Stimulated activated CD4-positive, alpha-beta T cell treated with anti-CD3 and anti-CD28 coated beads, Interleukin-15, amount 100 ng/mL, for 48 hours (primary cell): ENCODE results near the gene TMPRSS3.
"Not testable (repeated sequence)": the region's sequence is repeated elsewhere in the genome, so short reads cannot be mapped to it uniquely, and the experiment has no call there.

Experiments used
- DNase-seq, 2 donors: peaks; one replicate each; pipeline ENCODE4 v3.0.0-alpha.2; 2020; ENCODE audit warnings: low read depth in 2 of 2

The TMPRSS3 gene

DNA sequence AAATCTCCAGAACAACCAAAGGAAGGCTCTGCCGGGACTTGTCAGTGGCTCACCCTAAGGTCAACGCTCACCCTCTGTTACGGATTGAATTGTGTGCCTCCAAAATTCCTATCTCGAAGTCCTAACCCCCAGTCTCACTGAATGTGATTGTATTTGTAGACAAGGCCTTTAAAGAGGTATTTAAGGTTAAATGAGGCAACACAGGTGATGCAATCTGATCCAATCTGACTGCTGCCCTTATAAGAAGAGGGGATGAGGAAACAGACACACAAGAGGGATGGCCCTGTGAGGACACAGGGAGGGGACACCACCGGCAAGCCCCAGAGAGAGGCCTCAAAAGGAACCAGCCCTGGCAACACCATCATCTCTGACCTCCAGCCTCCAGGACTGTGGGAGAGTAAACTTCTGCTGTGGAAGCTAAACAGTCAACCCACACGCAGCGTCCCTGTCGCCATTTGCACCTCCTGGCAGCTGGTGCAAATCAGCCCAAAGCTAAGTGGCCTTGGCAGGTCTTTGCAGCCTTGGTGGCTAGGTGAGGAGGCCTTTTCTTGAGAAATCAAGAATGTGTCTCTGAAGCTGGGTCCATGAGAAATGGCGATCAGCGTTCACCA lies 32.1 kb upstream of the TMPRSS3 start:
- DNase-seq = no peak

DNA sequence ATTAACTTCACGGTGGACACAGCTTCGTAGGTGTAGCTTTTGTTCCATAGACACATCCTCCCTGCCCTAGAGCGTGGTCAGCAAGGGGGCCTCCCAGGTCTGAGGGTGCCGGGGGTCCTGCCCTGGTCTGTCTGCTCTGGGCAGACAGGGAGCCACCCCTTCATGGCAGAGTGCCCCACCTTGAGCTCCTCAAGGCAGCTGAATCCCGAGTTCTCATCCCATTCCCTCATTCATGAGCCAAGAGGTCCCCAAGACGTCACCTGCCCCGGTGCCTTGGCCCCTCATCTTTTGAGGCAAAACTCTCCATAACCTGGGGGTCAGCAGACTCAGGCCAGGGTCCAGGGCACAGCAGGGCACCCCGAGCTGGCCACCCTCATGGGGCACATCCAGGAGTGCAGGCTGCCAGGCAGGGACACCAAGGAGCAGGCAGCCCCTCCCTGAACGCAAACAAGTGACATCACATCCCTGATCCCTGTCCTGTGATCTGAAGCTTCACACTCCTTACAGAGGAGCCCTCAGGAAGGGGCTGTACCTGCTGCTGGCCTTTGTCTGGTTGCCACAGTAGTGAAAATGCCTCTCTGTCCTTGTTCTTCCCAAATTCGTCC lies 31.1 kb upstream of the TMPRSS3 start:
- DNase-seq = no peak

DNA sequence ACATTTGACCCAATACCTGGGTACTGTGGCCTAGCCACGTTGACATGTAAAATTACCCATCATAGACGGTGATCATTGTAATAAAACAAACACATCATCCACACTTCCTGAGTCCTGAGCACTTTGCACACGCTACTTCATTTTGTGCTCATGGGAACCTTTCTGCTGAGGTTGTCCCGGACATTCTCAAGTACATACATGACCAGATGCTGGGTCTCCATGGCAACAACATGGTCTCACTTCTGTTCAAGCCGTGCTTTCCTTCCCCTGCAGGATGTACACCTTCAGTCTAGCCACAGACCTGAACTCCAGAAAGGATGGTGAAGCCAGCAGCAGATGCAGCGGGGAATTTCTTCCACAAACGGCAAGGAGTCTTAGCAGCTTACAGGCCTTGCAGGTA lies 30.6 kb upstream of the TMPRSS3 start:
- no peak for DNase-seq

DNA sequence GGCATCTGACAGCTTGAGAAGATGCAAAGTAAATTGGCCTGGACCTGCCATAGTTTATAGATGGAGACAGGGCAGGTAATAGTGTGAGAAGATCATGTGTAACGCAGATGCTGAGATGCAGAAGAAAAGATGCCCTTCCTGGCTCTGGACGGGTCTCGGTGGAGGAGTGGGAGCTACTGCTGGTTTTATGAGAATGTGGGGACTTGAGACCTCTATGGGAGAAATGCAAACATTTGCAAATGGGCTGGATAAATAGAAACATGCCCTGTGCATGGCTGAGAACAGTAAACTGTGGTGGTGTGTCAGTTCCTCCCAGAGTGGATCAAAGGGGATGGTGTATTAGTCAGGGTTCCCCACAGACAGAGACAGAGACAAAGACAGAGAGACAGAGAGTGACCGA lies 29.7 kb upstream of the TMPRSS3 start:
- DNase-seq = no peak

DNA sequence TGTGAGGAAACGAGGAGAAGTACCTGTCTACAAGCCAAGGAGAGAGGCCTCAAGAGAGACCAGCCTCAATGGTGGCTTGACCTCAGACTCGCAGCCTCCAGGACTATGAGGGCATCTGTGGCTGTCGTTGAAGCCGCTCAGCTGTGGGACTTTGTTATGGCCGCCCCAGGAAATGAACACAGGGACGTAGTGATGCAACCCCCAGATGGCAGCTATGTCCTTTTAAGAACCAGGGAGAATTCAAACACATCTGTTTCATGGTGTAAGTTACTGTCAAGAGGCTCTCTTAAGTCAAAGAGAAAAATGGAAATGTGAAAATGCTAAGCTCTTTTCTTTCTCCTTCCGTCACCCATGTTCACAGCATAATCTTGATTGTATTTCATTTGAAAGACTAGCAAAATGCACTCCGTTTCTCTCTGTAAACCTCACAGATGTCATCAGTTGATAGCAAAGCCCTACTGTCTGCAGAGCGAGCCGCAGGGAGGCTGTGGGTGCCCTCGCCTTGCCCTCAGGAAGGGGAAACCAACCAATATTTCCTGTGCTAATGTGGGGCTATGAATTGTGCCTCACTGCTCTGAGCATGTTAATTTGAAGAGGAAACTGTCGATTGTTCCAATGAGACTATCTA lies 29.2 kb upstream of the TMPRSS3 start:
- DNase-seq = no peak

DNA sequence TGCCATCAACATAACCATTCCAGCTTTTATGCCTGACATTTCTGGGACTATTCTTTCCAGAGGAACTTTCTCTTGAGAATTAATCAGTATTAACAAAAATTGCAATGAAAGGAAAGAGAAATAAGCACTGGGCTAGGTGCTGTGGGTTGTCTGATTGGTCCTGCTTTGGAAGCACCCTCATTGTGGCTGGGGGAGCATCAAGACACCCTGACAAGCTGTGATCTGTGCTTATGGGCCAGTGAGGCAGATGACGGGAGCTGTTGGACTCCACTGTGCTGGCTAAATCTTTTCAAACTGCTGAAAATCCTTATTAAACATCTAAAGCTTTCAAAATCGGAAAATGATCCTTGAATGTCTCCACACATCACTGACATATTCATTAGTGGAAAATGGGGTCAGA lies 27.8 kb upstream of the TMPRSS3 start:
- no peak for DNase-seq

DNA sequence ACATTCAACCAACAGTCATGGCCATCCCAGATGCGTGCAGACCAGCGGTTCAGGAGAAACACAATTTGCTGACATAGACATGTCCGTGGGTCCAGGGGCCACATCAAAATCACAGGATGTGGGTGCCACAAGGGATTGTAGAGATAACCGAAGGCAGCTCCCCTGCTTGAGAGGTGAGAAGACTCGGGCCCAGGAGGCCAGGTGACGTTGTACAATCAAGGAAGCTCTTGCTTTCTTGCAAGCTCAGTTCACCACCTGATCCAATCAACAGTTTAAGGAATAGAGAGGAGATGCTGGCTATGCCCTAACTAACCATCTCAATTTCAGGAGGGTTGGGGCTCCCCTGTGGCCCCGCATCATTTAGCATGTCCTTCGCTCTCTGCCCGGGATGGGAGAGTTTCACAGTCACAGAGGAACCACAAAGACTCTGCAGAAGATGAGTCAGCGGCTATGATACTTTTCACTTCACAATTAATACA lies 27.4 kb upstream of the TMPRSS3 start:
- no peak for DNase-seq

DNA sequence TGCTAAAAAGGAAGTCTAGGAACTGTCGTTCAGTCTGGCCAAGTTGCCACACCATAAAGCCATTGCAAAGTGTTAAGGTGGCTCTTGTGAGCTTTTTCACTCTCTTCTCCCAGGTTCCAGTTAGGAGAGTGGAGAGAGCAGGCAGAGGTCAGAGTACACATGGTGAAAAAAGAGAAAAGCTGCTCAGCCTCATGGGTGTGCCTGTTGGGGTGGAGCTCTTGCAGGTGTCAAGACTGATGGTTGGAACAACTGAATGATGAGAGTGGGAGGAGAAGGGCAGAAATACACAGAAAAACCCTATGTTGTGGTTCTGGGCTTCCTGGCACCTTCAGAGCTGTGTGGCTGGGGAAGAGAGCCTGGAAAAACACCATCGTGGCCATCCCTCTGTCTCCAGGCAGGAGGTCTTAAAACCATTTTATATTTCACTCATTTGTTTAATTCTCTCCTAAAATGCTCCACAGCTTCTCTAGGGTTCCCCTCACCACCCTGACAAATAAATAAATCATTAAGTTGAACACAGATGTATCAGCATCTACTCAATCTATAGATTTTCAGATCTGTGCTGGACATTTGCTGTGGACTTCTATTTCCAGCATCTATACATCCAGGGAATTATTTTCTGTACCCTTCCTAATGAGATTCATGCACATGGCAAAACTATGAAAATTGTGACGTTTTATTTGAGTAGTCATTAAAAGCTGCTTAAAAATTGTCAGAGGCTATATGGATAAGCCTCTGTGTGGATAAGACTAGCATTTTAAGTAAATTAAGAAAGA lies 25.4 kb upstream of the TMPRSS3 start:
- DNase-seq = no peak

DNA sequence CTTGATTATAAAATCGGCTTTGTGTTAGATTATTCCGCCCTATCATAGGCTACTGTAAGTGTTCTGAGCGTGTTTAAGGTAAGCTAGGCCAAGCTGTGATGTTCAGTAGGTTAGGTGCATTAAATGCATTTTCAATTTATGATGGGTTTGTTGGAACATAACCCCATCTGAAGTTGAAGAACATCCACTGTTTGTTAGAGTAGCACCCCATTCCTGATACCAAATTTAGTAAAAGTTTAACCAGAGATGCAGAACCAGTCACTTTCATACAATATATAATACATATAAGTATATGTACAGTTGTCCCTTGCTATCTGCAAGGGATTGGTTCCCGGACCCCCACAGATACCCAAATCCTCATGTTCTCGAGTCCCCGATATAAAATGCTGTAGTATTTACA lies 24.0 kb upstream of the TMPRSS3 start:
- DNase-seq = no peak

DNA sequence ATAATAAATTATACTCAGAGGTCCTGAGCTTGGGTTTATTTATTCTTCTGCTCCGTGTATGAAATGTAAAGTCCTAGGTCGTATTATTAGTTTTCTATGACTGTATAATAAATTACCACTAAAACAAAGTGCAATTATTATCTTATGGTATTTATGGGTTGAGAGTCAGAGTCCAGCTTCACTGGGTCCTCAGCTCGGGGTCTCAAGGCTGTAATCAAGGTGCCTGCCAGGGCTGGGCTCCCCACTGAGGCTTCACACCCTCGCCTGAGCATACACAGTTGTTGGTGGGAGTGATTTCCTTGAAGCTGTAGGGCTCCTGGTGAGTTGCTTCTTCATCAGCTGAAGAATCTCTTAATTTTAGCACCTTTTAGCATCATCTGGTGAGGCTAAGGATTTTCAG lies 23.0 kb upstream of the TMPRSS3 start:
- no peak for DNase-seq

DNA sequence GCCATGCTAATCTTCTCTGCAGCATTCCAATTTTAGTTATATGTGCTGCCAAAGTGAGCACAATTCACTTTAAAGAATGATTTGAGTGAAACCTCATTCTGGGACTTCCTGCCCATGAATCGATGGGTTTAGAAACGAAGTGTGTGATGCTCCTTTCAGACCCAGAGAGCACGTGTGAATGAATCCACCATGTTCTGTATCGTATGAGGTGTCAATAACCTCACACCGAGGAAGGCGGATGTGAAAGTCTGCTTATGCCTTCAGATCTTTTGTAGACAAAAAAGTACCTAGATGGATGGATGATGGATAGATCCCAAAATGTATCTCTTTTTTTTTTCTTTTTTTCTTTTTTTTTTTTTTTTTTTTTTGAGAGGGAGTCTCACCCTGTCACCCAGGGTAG lies 21.7 kb upstream of the TMPRSS3 start:
- DNase-seq = no peak

DNA sequence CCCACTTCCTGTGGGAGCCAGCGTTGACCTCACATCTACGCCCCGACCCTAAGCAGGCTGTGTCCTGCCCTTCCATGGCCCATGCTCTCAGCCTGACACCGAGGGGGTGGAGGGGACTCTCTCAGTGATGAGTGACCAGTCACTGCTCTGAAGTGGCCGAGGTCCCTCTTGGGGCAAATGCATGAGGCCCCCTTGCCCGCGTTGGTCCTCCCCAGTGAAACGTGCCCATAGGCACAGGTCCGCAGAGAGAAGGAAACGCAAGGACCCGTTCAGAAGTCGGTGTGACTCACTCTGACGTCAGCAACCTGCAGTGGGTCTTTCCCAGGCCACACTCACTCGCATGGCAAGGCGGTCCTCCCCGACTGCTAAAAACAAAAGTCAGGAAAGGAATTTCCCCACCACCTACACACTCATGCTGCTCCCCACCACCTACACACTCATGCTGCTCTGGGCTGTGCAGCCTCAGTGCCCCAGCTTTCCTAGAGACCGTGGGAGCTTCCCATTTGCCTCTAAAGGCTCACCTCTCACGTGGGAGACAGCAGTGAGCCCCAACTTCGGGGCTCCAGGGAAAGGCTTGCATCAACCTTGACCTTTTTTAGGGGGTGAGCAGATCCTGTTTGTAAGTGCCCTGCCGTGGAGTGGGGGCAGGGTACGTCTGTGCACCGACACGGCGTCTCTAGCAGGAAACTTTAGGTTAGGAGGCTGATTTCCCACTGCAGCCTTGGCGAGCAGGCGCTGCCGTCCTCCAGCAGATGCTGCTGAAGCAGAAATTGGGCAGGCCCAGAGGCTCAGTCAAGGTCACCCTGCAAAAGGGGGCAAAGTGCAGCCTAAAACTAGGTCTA lies 19.3 kb upstream of the TMPRSS3 start:
- peak; percentile 95 to 96 for DNase-seq

DNA sequence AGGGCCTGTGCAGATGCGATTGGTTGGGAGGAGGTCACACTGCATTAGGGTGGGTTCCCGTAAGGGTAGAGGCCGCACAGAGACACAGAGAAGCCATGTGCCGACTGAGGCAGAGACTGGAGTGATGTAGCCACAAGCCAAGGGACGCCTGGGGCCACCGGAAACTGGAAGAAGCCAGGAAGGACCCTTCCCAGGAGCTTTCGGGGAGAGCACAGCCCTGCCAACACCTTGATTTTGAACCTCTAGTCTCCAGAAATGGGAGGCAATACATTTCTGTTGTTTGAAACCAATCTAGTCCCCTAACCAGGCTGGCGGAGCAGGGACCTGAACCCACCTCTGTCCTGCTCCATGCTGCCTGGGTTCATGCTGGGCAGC lies 18.7 kb upstream of the TMPRSS3 start:
- DNase-seq = no peak

DNA sequence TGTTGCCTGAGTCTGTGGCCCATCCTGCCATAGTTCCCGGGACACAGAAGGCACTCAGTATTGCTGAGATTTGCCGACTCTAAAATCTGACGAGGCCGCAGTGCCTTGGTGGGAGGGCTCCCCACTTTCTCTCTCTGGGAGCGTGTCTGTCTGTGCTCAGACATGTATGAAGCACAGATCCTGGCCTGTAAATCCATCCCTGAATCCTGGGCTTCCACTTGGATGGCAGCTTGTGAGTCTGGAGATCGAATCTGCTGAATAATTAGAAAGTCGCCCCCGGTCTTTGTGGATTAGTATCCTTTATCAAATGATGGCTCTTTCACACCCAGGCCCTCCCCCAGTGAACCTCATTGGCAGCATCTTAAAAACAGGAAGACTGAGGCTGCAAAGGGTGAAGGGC lies 18.2 kb upstream of the TMPRSS3 start:
- no peak for DNase-seq

DNA sequence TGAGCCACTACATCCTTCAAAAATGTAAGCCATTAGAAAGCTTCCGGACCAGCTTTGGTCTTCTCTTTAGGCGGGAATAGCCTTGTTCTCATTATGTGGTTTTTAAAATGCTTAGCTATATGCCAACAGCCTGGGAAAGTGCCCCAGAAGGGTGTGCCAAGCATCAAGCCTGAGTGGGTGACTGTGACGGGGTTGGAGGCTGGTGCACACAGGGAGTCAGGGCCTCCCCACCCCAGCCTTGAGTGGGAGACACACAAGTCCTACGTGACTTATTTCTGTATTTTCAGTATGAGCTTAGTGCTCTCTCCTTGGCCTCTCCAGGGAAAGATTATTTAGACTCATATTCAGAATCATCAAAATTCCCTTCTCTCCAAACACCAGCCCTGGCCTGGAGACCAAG lies 17.6 kb upstream of the TMPRSS3 start:
- DNase-seq = no peak

DNA sequence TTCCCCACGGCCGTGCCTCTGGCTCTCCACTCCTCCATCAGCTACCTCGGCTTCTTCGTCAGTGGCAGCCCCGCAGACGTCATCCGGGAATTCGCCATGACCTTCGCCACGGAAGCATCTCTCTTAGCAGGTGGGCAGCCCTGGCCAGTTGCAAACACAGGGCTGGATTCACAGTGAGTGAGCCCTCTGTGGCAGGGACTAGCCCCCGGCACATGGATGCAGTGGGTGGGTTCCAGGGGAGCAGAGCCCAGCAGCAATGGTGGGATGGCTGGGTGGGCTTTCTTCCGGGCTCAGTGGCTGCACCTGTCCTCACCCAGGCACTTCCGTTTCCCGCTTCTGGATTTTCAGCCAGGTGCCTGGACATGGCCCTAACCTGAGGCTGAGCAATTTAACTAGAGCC lies 17.2 kb upstream of the TMPRSS3 start:
- DNase-seq = no peak

DNA sequence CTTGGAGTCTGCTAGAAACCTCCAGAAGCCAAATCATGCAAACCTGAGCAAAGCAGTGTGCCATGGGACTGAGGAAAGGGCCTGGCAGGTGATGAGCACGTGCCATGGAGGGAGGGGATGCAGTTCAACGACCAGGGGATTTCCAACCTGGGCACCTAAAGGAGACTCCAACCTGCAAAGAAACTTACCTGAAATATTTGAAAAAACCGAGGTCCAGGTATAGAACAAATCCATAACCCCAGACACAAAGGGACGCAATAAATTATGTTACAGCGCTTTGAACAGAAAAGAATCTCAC lies 16.7 kb upstream of the TMPRSS3 start:
- no peak for DNase-seq

DNA sequence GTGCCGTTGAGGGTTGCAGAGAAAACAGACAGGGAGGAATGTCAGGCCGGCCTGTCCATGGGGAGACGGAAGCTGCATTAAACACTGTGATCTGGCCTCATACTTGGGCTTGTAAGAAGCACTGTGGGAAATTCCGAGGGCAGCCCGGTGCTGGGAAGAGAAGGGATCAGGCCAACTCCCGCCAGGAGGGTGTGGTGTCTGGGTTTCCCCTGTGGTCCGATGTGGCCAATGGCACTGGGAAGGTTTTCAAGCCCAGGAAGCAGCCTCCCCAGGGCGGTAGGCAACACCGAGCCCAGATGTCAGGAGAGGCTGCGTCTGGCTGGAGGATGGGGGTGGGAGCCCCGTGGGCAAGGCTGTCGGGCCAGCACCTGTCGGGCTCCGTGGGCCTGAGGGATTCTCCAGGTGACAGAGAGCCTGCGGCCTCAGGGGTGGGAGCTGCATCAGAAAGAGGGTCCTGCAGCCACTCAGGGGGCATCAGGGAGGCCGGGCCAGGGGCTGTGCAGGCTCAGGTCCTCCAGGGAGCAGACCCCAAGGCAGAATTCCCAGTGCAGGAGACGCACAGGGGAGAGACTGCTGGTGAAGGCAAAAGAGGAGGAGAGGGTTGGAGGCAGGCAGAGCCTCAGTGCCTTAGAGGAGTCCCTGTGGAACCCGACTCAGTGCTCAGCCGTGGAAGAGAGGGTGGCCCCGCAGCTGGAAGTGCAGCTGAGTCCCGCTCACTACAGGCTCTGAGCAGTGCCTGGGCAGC lies 16.2 kb upstream of the TMPRSS3 start:
- no peak for DNase-seq

DNA sequence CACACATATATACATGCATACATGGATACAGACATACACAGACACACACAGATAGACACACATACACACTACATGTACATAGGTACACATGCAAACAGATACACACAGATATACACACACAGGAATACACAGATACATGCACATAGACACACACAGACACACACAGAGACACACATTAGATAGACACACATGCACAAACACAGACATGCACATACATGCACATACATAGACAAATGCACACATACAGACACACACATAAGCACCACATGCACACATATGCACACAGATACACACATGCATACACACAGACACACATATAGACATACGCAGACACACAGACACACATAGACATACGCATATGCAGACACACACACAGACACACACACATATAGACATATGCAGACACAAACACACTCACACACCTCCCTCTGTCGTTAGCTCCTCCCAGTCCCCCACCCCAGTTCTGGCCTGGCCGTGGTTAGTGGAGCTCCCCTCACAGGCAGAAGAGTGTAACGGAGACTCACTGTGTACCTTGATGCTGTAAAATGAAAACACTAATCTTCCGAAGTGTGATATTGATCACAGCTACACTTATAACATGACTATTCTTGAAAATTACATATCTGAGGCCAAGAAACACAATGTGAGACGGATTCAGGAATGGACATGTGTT lies 15.5 kb upstream of the TMPRSS3 start:
- no peak for DNase-seq

DNA sequence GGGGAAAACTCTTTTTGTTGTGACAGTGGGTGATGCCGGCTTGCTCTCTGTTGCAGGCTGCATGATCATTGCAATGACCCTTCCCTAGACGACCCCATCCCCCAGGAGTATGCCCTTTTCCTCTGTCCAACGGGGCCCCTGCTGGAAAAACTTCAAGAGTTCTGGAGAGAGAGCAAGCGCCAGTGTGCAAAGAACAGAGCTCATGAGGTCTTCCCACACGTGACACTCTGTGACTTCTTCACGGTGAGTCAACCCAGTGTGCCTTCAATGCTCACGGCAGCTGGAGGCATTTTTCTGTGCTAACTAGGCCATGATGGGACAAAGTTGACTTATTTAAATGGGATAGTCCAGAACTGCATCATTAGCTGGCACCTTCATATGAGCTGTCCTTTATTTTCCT lies 13.5 kb upstream of the TMPRSS3 start:
- DNase-seq = no peak

DNA sequence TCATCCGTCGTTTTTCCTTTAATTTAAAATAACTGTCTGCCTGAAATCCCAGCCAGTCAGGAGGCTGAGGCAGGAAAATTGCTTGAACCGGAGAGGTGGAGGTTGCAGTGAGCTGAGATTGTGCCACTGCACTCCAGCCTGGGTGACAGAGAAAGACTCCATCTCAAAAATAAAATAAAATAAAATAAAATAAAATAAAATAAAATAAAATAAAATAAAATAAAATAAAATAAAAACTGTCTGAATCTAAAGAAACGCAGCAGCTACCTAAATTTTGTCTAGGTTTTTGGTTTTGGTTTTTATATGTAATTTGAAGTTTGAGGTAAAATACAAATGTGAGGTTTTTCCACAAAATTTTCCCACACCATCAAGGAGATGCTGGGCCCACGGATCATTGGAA lies 12.9 kb upstream of the TMPRSS3 start:
- not testable (repeated sequence) for DNase-seq
